ENCODE results near the gene ITGB2. TPM values are rescaled to one million over a fixed set of nuclear protein-coding genes. Genes with fewer than 3 reads are reported as not detected.

ITGB2 gene
- total RNA-seq, 2 donors from 2014 or later = 16.7 to 63.6 TPM

DNA sequence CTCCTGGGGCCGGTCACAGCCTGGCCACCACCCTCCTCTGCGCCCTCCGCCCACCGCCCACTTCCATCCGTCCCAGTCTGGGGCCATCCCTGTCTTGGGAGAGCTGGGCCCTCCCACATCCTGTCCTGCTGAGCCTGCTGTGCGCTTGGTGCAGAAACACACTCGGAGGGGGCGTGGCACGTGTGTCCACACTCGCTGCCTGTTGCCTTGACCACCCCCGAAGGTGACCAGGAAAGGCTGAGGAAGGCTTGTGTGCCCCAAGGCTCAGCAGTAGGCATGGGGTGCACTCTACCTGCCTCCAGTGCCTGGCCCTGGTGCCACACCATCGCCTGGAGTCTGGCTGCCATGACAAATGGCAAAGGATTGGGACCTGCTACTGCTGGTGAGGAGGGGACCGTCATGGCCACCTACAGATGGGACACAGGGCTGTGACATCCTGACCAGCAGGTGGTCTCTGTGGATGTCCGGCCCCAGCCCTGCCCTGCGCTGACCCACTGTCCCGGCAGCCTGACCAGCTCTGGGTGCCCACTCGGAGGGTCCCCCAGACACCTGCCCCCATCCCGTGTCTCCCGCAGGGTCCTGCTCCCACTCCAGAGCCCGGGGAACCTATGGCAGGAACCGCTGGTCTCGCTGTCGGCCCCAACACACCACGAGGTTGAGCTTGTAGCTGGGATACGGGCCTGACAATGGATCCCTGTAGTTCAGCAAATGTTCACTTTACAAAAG lies 24.0 kb downstream of the ITGB2 start:
- TF ChIP-seq CTCF (IDR thresholded peaks at IDR 0.05) = no peak
- no peak overlapping the region for H3K27ac ChIP-seq
- H3K9me3 ChIP-seq = no peaks in the 10 kb centered on the region
- no peaks in the 10 kb centered on the region for H3K27me3 ChIP-seq
- H3K36me3 ChIP-seq = no peaks in the 10 kb centered on the region
- no peak for DNase-seq (ENCODE audit: low spot score)
- H3K4me1 ChIP-seq = no peaks in the 10 kb centered on the region
- H3K4me3 ChIP-seq = no peak overlapping the region

GRCh38 chr21:44895859-44896258 lies 24.8 kb downstream of the ITGB2 start:
- H3K36me3 ChIP-seq = no peaks in the 10 kb centered on the region
- no peak for TF ChIP-seq CTCF (IDR thresholded peaks at IDR 0.05)
- H3K4me1 ChIP-seq = no peaks in the 10 kb centered on the region
- no peaks in the 10 kb centered on the region for H3K27me3 ChIP-seq
- H3K27ac ChIP-seq = no peak overlapping the region
- H3K9me3 ChIP-seq = no peaks in the 10 kb centered on the region
- no peak overlapping the region for H3K4me3 ChIP-seq
- no peak for DNase-seq (ENCODE audit: low spot score)

GRCh38 chr21:44894687-44895302 lies 25.9 kb downstream of the ITGB2 start:
- H3K27me3 ChIP-seq = no peaks in the 10 kb centered on the region
- no peaks in the 10 kb centered on the region for H3K9me3 ChIP-seq
- no peaks in the 10 kb centered on the region for H3K36me3 ChIP-seq
- TF ChIP-seq CTCF (IDR thresholded peaks at IDR 0.05) = no peak
- DNase-seq (ENCODE audit: low spot score) = no peak
- no peaks in the 10 kb centered on the region for H3K4me1 ChIP-seq
- H3K4me3 ChIP-seq = no peak overlapping the region
- H3K27ac ChIP-seq = no peak overlapping the region

DNA sequence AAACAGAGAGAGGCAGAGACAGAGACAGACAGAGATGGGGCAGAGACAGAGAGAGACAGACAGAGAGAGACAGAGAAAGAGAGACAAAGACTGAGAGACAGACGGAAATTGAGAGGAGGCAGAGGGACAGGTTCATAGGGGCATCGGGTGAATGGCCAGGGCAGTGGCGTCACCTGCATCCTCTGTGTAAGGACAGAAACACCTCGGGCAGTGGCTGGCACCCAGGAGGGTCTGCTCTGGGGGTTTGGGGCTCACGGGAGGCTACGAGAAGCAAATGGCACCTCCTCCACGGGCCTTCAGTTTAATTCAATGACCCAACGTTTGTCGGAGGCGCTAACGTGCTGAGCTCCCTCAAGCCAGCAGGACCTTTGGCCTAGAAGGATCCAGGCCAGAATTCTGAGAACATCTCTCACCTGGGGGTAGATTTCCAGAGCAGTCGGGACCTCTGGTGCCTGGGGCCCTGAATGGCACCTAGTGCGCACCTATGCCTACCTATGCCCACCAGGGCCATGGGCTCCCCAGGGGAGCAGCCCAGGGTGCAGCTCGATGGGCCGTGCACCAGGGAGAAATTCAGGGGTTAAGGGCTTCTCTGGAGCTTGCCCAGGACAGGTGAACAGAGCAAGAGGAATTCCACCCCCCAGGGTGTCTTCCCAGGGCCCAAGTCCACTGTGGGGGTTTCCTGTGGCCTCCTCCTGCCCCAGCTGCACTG lies 26.6 kb downstream of the ITGB2 start:
- H3K4me1 ChIP-seq = no peaks in the 10 kb centered on the region

GRCh38 chr21:44893278-44893556 lies 27.5 kb downstream of the ITGB2 start:
- Histone ChIP-seq H3K27ac (no peak overlapping the region), H3K9me3 (no peaks in the 10 kb centered on the region), H3K36me3 (no peaks in the 10 kb centered on the region), H3K27me3 (no peaks in the 10 kb centered on the region), H3K4me1 (no peaks in the 10 kb centered on the region), H3K4me3 (no peak overlapping the region)
- TF ChIP-seq CTCF (IDR thresholded peaks at IDR 0.05) = no peak
- DNase-seq (ENCODE audit: low spot score) = no peak

More for the DNA sequence above, 26.6 kb downstream of the ITGB2 start:
- Histone ChIP-seq H3K9me3 (no peaks in the 10 kb centered on the region), H3K27ac (no peak overlapping the region), H3K27me3 (no peaks in the 10 kb centered on the region), H3K4me3 (no peak overlapping the region), H3K36me3 (no peaks in the 10 kb centered on the region)
- no peak for DNase-seq (ENCODE audit: low spot score)
- no peak for TF ChIP-seq CTCF (IDR thresholded peaks at IDR 0.05)
